Fibroblast of lung (primary cell): ENCODE data around the gene GMPR2. TPM values are rescaled to one million over a fixed set of nuclear protein-coding genes. Genes with fewer than 3 reads are reported as not detected.
A peak's percentile ranks its signal among the peaks of the same experiment; 100 is the strongest.

Experiments used
- DNase-seq, 2 donors: peaks; one replicate each; pipeline versions ENCODE4 v3.0.0 to v3.0.0-alpha.2; 2010; ENCODE audit warnings: low read depth in 2 of 2
- H2AFZ ChIP-seq: 2 replicates; pipeline ENCODE4 v1.5.1; 2012; ENCODE audit warnings: low read length, control low read depth, inconsistent platforms
- H3K27ac ChIP-seq: 2 replicates; pipeline ENCODE4 v1.5.1; 2011; ENCODE audit warnings: low read length, control low read depth; ENCODE audit not compliant: insufficient read depth
- H3K27me3 ChIP-seq: 2 replicates; pipeline ENCODE4 v1.5.1; 2011; ENCODE audit warnings: mild to moderate bottlenecking, low read length; ENCODE audit not compliant: control insufficient read depth, insufficient read depth
- H3K36me3 ChIP-seq: 2 replicates; pipeline ENCODE4 v1.5.1; 2011; ENCODE audit warnings: low read length; ENCODE audit not compliant: control insufficient read depth, insufficient read depth
- H3K4me1 ChIP-seq: 2 replicates; pipeline ENCODE4 v1.5.1; 2011; ENCODE audit warnings: low read length; ENCODE audit not compliant: control insufficient read depth, insufficient read depth; ENCODE audit errors: extremely low read depth
- H3K4me2 ChIP-seq: 2 replicates; pipeline ENCODE4 v1.5.1; 2011; ENCODE audit warnings: low read length, control low read depth; ENCODE audit not compliant: insufficient read depth; ENCODE audit errors: extremely low read depth
- H3K4me3 ChIP-seq, 4 experiments: fragments of 200-600 bp in 1 of 4; sonication (generic) in 1 of 4; replicated peaks in 1 of 4; 2 replicates each; pipeline ENCODE4 v1.5.1; 2011 to 2016; ENCODE audit warnings: low read length in 4 of 4, low read depth in 3 of 4, mild to moderate bottlenecking in 3 of 4, control low read depth in 2 of 4, inconsistent platforms in 1 of 4, mixed read lengths in 1 of 4; ENCODE audit not compliant: insufficient read depth in 1 of 4; ENCODE audit errors: control extremely low read depth in 1 of 4
- H3K79me2 ChIP-seq: 2 replicates; pipeline ENCODE4 v1.5.1; 2012; ENCODE audit warnings: mild to moderate bottlenecking, low read length, inconsistent platforms; ENCODE audit not compliant: control insufficient read depth, insufficient read depth
- H3K9ac ChIP-seq: 2 replicates; pipeline ENCODE4 v1.5.1; 2011; ENCODE audit warnings: mild to moderate bottlenecking, low read length, control low read depth; ENCODE audit not compliant: insufficient read depth
- H3K9me3 ChIP-seq: 2 replicates; pipeline ENCODE4 v1.5.1; 2012; ENCODE audit warnings: low read depth, low read length; ENCODE audit not compliant: control insufficient read depth, insufficient read depth
- H4K20me1 ChIP-seq: 2 replicates; pipeline ENCODE4 v1.5.1; 2011; ENCODE audit warnings: low read length; ENCODE audit not compliant: control insufficient read depth, insufficient read depth; ENCODE audit errors: extremely low read depth
- CTCF ChIP-seq, 2 donors: IDR thresholded peaks in 1 of 2; conservative IDR thresholded peaks in 1 of 2; 1 replicate in 1 of 2; 2 replicates in 1 of 2; pipeline ENCODE4 v1.5.1; 2011 to 2012; ENCODE audit warnings: low read length in 2 of 2, control low read depth in 1 of 2, inconsistent platforms in 1 of 2, low read depth in 1 of 2, mild to moderate bottlenecking in 1 of 2
- EZH2 ChIP-seq: IDR thresholded peaks from 2 replicates; pipeline ENCODE4 v1.5.1; 2012; ENCODE audit warnings: low read length, control low read depth, mild to moderate bottlenecking; ENCODE audit errors: missing control alignments
- polyA plus RNA-seq, 2 donors: library from polyadenylated mRNA; depleted of rRNA in 1 of 2; stranded (reverse) in 1 of 2; unstranded in 1 of 2; fragments of >200 nt; gene quantifications; 2 replicates each; pipeline ENCODE4 v1.2.1, GENCODE V29; 2011 to 2012; ENCODE audit warnings: missing spikeins in 1 of 2
- total RNA-seq: library from RNA; depleted of rRNA; stranded (reverse); fragments of >200 nt; gene quantifications from 2 replicates; pipeline ENCODE4 v1.2.1, GENCODE V29; 2014

The GMPR2 gene
- total and polyA plus RNA-seq, 2 donors (not counting 1 experiment from before 2014, with no cell fraction given): 80.2 to 128 TPM

DNA sequence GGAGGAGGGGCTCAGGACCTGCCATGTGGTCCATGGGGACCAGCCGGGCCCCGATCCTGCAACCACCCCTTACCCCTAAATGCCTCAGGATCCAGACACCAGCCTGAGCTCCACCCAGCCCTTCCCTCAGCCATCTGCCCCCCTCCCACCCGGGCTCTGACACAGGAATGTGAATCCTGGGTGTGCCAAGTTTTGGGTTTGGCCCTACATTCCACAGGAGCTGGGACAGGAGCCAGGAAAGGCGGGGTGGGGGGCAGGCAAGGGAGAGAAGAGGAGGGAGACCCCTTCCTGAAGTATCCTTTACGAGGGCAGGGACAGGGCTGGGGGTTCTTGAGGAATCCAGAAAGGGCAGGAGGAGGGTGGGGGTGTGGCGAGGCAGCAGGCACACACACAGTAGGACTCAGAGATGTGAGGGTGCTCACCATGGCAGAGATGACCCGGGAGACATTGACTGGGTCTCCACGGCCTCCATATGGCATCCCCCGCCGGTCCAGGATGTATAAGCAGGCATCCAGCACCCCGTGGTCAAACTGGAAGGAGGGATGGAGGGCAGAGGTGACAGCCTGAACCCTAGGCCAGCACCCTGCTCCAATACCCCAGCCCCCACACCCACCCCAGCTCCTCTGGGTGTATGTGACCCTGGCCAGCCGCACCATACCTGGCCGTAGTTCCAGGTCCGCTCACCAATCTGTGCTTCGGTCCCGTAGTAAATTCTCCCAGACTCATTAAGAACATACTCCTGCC is 26.7 kb downstream of the GMPR2 start:
- Histone ChIP-seq H3K9ac (no peak overlapping the region), H3K4me2 (no peak overlapping the region), H2AFZ (no peak overlapping the region), H3K9me3 (no peaks in the 10 kb centered on the region), H3K4me1 (no peaks in the 10 kb centered on the region), H3K27ac (no peak overlapping the region), H4K20me1 (no peaks in the 10 kb centered on the region), H3K36me3 (no peaks in the 10 kb centered on the region), H3K27me3 (no peaks in the 10 kb centered on the region), H3K4me3 (no peak overlapping the region), H3K79me2 (no peaks in the 10 kb centered on the region)
- peak; percentile 11 to 68 for DNase-seq
- TF ChIP-seq EZH2 (no peak), CTCF (conservative IDR thresholded peaks at IDR 0.05 in 1 of 2, IDR thresholded peaks at IDR 0.05 in 1 of 2; ENCODE audit: low read depth in 1 of 2, low read length in 2 of 2) (no peak)

DNA sequence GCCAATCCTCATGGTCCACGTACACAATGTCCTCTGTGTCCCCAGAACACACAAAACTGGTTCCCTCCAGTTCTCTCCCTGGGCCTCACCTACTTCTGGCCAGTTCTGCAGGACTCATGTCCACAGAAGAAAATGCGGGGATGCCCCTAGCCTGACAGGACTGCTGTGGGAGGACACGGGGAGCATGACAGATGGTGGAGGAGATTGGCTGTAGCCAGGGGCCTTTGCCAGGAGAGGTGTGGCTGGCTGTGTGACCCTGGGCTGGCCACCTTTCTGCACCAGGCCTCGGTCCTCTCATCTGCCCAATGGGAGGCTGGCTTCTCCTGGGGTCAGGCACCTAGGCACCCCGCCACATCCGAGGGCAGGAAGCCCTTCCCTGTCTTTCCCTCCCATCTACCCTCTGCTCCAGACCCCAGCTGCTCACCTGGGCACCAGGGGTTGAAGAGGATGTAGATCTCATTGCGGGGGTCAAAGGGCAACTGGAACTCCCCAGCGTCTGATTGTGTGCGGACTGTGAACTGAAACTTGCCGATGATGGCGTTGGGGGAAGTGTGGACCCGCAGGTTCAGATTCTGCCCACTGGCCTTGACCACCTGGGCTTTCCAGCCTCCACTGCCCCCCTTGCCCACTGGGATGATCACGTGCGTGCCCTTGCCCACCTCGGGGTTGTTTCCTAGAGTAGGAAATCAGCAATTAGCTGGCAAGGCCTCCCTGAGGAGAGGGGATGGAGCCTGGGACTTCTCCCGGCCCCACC is 27.5 kb downstream of the GMPR2 start:
- TF ChIP-seq EZH2 (no peak), CTCF (conservative IDR thresholded peaks at IDR 0.05 in 1 of 2, IDR thresholded peaks at IDR 0.05 in 1 of 2; ENCODE audit: low read depth in 1 of 2, low read length in 2 of 2) (no peak)
- Histone ChIP-seq H4K20me1 (no peaks in the 10 kb centered on the region), H3K36me3 (no peaks in the 10 kb centered on the region), H3K9ac (no peak overlapping the region), H3K79me2 (no peaks in the 10 kb centered on the region), H3K9me3 (no peaks in the 10 kb centered on the region), H3K27me3 (no peaks in the 10 kb centered on the region), H2AFZ (no peak overlapping the region), H3K27ac (no peak overlapping the region), H3K4me1 (no peaks in the 10 kb centered on the region), H3K4me3 (no peak overlapping the region), H3K4me2 (no peak overlapping the region)
- no peak for DNase-seq

GRCh38 chr14:24260780-24261157 is 28.0 kb downstream of the GMPR2 start:
- H3K4me1 ChIP-seq: no peaks in the 10 kb centered on the region
- no peaks in the 10 kb centered on the region for H3K9me3 ChIP-seq
- no peak overlapping the region for H2AFZ ChIP-seq
- no peaks in the 10 kb centered on the region for H3K27me3 ChIP-seq
- no peaks in the 10 kb centered on the region for H4K20me1 ChIP-seq
- H3K4me2 ChIP-seq: no peak overlapping the region
- DNase-seq: no peak
- H3K36me3 ChIP-seq: no peaks in the 10 kb centered on the region
- TF ChIP-seq CTCF (conservative IDR thresholded peaks at IDR 0.05 in 1 of 2, IDR thresholded peaks at IDR 0.05 in 1 of 2; ENCODE audit: low read depth in 1 of 2, low read length in 2 of 2) (no peak), EZH2 (no peak)
- no peak overlapping the region for H3K27ac ChIP-seq
- H3K79me2 ChIP-seq: no peaks in the 10 kb centered on the region
- no peak overlapping the region for H3K9ac ChIP-seq
- H3K4me3 ChIP-seq: no peak overlapping the region
